ENCODE results near the gene DDX31.
"Not testable (repeated sequence)": the region's sequence is repeated elsewhere in the genome, so short reads cannot be mapped to it uniquely, and the experiment has no call there.

The DDX31 gene

GRCh38 chr9:132669698-132670456, at the start of gene DDX31:
DDX31 (minus strand) TSS chr9:132669983; CDS start chr9:132669934, 49 bp downstream.
- peak; percentile 86 for DNase-seq (ENCODE audit: low spot score)

DNA sequence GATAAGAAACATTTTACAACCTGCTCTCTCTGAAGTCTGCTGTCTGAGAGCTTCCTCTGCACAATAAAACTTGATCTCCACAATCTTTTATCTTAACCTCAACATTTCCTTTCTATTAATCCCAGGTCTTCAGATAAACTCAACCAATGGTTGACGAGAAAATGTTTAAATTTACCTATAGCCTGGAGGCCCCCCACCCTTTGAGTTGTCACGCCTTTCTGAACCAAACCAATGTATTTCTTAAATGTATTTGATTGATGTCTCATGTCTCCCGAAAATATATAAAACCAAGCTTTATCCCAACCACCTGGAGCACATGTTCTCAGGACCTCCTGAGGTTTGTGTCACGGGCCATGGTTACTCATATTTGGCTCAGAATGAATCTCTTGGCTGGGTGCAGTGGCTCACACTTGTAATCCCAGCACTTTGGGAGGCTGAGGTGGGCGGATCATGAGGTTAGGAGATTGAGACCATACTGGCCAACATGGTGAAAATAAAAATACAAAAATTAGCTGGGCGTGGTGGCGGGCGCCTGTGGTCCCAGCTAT, 48.7 kb upstream of the DDX31 start:
- DNase-seq (ENCODE audit: low spot score): not testable (repeated sequence)

DNA sequence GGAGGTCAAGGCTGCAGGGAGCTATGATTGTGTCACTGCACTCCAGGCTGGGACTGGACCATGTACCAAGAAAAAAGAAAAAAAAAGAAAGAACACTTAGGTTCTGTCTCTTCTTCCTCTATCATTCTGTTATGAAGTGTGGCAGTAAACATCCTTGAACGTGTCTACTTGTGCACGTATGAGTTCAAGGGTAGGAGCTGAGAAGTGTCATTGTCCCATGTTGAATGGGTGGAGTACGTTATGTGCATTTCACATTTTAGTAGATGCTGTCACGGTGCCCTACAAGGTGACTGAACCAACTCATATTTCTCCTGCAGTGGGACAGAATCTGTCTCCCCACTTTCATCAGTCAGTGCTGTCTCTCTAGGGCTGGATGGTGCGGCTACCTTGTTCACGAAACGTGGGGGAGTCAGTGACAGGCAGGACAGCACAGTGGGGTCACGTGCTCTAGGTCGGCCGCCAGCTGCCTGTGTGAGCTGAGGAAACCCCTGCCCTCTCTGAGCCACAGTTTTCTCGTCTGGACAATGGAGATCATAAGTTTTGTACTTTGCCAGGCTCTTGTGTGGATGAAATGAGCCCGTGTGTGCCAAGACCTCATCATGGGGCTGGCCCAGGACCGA, 47.7 kb upstream of the DDX31 start:
- no peak for DNase-seq (ENCODE audit: low spot score)

GRCh38 chr9:132716007-132716406, 46.2 kb upstream of the DDX31 start:
- DNase-seq (ENCODE audit: low spot score): no peak

DNA sequence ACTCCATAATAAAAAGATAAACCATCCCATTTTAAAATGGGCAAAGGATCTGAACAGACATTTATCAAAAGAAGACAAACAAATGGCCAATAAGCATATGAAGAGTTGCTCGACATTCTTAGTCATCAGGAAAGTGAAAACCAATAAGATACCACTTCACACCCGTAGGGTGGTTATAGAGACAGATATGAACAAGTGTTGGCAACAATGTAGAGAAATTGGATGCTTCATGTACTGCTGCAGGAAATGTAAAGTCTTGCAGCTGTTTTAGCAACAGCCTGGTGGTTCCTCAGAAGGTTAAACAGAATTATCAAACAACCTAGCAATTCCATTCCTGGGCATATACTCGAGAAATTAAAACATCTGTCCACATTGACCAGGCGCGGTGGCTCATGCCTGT, 43.0 kb upstream of the DDX31 start:
- DNase-seq (ENCODE audit: low spot score): no peak

DNA sequence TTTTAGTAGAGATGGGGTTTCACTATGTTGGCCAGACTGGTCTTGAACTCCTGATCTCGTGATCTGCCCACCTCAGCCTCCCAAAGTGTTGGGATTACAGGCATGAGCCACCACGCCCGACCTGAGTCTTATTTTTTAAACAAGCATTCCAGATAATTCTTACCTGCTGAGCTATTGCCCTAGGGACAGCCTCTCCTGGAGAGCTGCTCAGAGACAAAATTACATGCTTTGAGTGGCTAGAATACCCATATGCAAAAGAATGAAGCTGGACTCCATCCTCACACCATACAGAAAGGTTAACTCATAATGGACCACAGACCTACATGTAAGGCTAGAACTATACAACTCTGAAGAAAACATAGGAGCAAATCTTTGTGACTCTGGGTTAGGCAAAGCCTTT, 42.1 kb upstream of the DDX31 start:
- DNase-seq (ENCODE audit: low spot score): no peak

GRCh38 chr9:132711152-132711551, 41.4 kb upstream of the DDX31 start:
- not testable (repeated sequence) for DNase-seq (ENCODE audit: low spot score)

- no peak for DNase-seq (ENCODE audit: low spot score)
These were observed 40.5 kb upstream of the DDX31 start for GRCh38 chr9:132710333-132710732.

DNA sequence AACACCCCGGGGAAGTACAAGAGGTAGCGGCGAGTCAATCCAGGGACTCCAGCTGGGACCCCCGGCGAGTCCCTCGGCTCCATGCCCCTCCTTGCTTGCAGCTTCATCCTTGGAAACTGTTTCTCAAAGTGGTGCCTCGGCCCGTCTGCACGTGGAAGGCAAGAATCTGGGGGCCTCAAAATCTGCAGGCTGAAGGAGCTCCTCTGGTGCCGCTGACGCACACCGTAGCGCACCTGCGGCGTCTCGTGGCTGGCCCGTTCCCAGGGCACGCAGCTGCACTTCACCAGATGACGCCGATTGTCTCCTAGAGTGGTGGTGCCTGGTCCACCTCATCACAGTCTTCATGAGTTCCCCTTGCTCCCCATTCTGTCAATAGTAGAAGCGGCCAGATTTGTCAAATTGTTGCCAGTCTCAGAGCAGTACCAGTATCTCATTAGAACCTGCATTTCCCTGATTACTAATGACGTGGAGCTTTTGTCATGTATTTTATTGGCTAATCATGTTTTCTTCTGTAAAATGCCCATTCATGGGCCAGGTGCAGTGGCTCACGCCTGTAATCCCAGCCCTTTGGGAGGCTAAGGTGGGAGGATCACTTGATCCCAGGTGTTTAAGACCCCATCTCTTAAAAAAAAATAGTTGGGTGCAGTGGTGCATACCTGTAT, 39.1 kb upstream of the DDX31 start:
- no peak for DNase-seq (ENCODE audit: low spot score)

- DNase-seq (ENCODE audit: low spot score): no peak
These were observed 38.5 kb upstream of the DDX31 start for GRCh38 chr9:132708239-132708638.

- DNase-seq (ENCODE audit: low spot score): no peak
These were observed 33.6 kb upstream of the DDX31 start for GRCh38 chr9:132703336-132703735.

DNA sequence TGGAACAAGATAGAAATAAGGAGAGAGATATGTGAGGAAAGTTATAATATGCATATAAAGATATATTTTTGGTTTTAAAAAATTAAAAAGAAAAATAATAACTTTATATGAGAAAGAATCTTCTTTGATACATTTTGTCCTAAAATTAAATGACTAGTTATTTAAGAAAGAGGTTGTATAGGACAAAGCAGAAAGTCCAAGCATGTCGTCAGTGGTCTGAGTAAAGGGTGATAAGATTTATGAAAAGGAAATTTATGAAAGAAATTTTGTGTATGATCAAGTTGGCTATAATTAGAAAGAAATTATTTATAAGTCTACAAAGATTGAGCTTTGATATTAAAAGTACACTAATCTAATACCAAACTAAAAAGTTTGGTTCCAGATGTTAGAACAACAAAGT, 32.5 kb upstream of the DDX31 start:
- DNase-seq (ENCODE audit: low spot score): no peak

GRCh38 chr9:132699956-132700355, 30.2 kb upstream of the DDX31 start:
- no peak for DNase-seq (ENCODE audit: low spot score)

DNA sequence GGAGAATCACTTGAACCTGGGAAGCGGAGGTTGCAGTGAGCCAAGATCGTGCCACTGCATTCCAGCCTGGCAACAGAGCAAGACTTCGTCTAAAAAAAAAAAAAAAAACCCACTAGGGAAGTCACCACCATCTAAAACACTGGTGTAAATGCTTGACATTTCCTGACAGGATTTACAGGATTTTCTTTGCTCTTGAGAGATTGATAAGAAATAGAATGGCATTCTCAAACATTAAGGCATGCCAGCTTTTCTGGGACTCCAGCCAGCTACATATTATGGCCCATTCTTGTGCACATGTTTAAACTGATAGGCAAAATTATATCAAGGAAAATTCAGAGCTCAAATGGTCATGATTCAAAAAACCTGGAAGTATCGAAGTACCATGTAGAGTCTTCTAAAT, 29.2 kb upstream of the DDX31 start:
- no peak for DNase-seq (ENCODE audit: low spot score)

- no peak for DNase-seq (ENCODE audit: low spot score)
These were observed 27.4 kb upstream of the DDX31 start for GRCh38 chr9:132697230-132697629.

GRCh38 chr9:132694144-132694543, 24.4 kb upstream of the DDX31 start:
- no peak for DNase-seq (ENCODE audit: low spot score)

- DNase-seq (ENCODE audit: low spot score): no peak
These were observed 20.9 kb upstream of the DDX31 start for GRCh38 chr9:132690696-132691095.

DNA sequence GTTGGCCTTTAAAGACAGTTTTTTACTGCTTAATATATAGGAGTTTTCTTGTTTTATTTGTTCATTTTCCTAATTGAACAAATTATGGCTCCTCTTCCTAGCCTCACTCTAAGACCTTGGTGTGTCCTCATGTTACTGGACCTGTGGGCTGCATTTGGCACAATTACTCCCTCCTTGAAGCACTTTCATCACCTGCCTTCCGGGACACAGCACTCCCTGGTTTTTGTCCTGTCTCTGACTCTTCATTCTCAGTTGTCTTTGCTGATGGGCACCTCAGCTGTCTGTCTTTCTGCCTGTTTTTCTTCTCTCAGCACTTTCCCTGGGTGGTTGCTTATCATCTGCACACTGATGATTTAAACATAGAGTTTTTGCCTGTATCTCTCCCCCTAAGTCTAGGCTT, 14.1 kb upstream of the DDX31 start:
- no peak for DNase-seq (ENCODE audit: low spot score)

GRCh38 chr9:132681561-132681960, 11.8 kb upstream of the DDX31 start:
- DNase-seq (ENCODE audit: low spot score): no peak

- DNase-seq (ENCODE audit: low spot score): no peak
These were observed 10.3 kb upstream of the DDX31 start for GRCh38 chr9:132679946-132680625.

DNA sequence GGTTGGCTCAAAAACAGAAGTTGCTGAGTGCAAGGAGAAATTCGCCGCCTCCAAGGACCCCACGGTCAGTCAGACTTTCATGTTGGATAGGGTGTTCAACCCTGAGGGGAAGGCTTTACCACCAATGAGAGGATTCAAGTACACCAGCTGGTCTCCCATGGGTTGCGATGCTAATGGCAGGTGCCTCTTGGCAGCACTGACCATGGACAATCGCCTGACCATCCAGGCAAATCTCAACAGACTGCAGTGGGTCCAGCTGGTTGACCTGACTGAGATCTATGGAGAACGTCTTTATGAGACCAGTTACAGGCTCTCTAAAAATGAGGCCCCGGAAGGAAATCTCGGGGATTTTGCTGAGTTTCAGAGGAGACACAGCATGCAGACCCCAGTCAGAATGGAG, 8.2 kb upstream of the DDX31 start:
- DNase-seq (ENCODE audit: low spot score): no peak

- no peak for DNase-seq (ENCODE audit: low spot score)
These were observed 4.7 kb upstream of the DDX31 start for GRCh38 chr9:132674485-132674884.
